Tongue (tissue), 2 donors: ENCODE measurements around the gene S100A6. TPM values are rescaled to one million over a fixed set of nuclear protein-coding genes. Genes with fewer than 3 reads are reported as not detected.
"Not testable (repeated sequence)": the region's sequence is repeated elsewhere in the genome, so short reads cannot be mapped to it uniquely, and the experiment has no call there.

Source experiments
- DNase-seq: peaks from one replicate; pipeline ENCODE4 v3.0.0-alpha.2; 2015
- total RNA-seq: library from RNA; depleted of rRNA; stranded (reverse); fragments of >200 nt; gene quantifications from one replicate; pipeline ENCODE4 v1.2.3, GENCODE V29; 2014

S100A6 gene
- total RNA-seq, result 103 TPM

- peak; percentile 56 for DNase-seq
These were observed at the start of gene S100A6 for GRCh38 chr1:153535242-153536011. Gene S100A6 (minus strand): TSS chr1:153535991. CDS start chr1:153535339, 652 bp downstream.

GRCh38 chr1:153585006-153585405 is 49.2 kb upstream of the S100A6 start:
- DNase-seq, result no peak

GRCh38 chr1:153583976-153584375 is 48.2 kb upstream of the S100A6 start:
- no peak for DNase-seq

GRCh38 chr1:153583514-153583913 is 47.7 kb upstream of the S100A6 start:
- DNase-seq, result not testable (repeated sequence)

GRCh38 chr1:153582836-153583235 is 47.0 kb upstream of the S100A6 start:
- DNase-seq, result not testable (repeated sequence)

GRCh38 chr1:153578936-153579335 is 43.1 kb upstream of the S100A6 start:
- DNase-seq, result no peak

- no peak for DNase-seq
These were observed 42.7 kb upstream of the S100A6 start for GRCh38 chr1:153578490-153578889.

GRCh38 chr1:153577624-153578051 is 41.8 kb upstream of the S100A6 start:
- DNase-seq, result no peak

- DNase-seq, result no peak
These were observed 41.3 kb upstream of the S100A6 start for GRCh38 chr1:153577138-153577537.

GRCh38 chr1:153575497-153575896 is 39.7 kb upstream of the S100A6 start:
- DNase-seq, result not testable (repeated sequence)

- not testable (repeated sequence) for DNase-seq
These were observed 39.3 kb upstream of the S100A6 start for GRCh38 chr1:153575081-153575491.

GRCh38 chr1:153573351-153573750 is 37.6 kb upstream of the S100A6 start:
- DNase-seq, result no peak

GRCh38 chr1:153572569-153573015 is 36.8 kb upstream of the S100A6 start:
- DNase-seq, result peak; percentile 84

- DNase-seq, result no peak
These were observed 35.9 kb upstream of the S100A6 start for GRCh38 chr1:153571706-153572105.

GRCh38 chr1:153570874-153571273 is 35.1 kb upstream of the S100A6 start:
- DNase-seq, result no peak

GRCh38 chr1:153569465-153569864 is 33.7 kb upstream of the S100A6 start:
- DNase-seq, result no peak

GRCh38 chr1:153568367-153569099 is 32.7 kb upstream of the S100A6 start:
- DNase-seq, result peak; percentile 95

- DNase-seq, result no peak
These were observed 32.0 kb upstream of the S100A6 start for GRCh38 chr1:153567621-153568366.

- peak; percentile 97 for DNase-seq
These were observed 30.9 kb upstream of the S100A6 start for GRCh38 chr1:153566414-153567371.

GRCh38 chr1:153565529-153566374 is 30.0 kb upstream of the S100A6 start, which contains the start of gene S100A2:
Gene S100A2 (minus strand): TSS chr1:153565844. CDS start chr1:153563877, 1,967 bp downstream.
- peak; percentile 68 for DNase-seq
